Stimulated activated memory B cell treated with anti-CD40 and anti-IgM and Interleukin-4, amounts not matched to agents 10 μg/mL and 1 μg/mL and 100 μg/mL, for 72 hours (primary cell): ENCODE data around the gene PCGF6.

ENCODE experiments used
- ATAC-seq: fragments of 150-1000 bp; cut with Tn5 transposase; 2 replicates; pipeline ENCODE4 v1.10.0; 2021
- H3K27ac Mint-ChIP-seq: one replicate; pipeline ENCODE4 v1.8.0; 2022; ENCODE audit warnings: mild to moderate bottlenecking, mixed read lengths
- H3K27me3 Mint-ChIP-seq: one replicate; pipeline ENCODE4 v1.8.0; 2022; ENCODE audit warnings: mixed read lengths
- H3K36me3 Mint-ChIP-seq: one replicate; pipeline ENCODE4 v1.8.0; 2022; ENCODE audit warnings: mixed read lengths
- H3K4me1 Mint-ChIP-seq: one replicate; pipeline ENCODE4 v1.8.0; 2022; ENCODE audit warnings: mixed read lengths
- H3K4me3 Mint-ChIP-seq: one replicate; pipeline ENCODE4 v1.8.0; 2022; ENCODE audit warnings: mild to moderate bottlenecking, moderate library complexity, mixed read lengths
- H3K9me3 Mint-ChIP-seq: one replicate; pipeline ENCODE4 v1.8.0; 2022; ENCODE audit warnings: mixed read lengths

The PCGF6 gene

GRCh38 chr10:103254538-103255325 is 96.2 kb downstream of the PCGF6 start:
- ATAC-seq = no peak
- H3K4me3 Mint-ChIP-seq = no peak overlapping the region
- H3K9me3 Mint-ChIP-seq = peaks cover 11% of the 10 kb centered on the region
- H3K36me3 Mint-ChIP-seq = peaks cover 5% of the 10 kb centered on the region
- H3K4me1 Mint-ChIP-seq = no peaks in the 10 kb centered on the region
- H3K27ac Mint-ChIP-seq = no peak overlapping the region
- H3K27me3 Mint-ChIP-seq = peaks cover 1% of the 10 kb centered on the region

- Mint-ChIP-seq H3K27ac (no peak overlapping the region), H3K36me3 (peaks cover 4% of the 10 kb centered on the region), H3K27me3 (no peaks in the 10 kb centered on the region), H3K4me1 (no peaks in the 10 kb centered on the region), H3K4me3 (no peak overlapping the region), H3K9me3 (peaks cover 9% of the 10 kb centered on the region)
- ATAC-seq = no peak
Observed at GRCh38 chr10:103254113-103254512, 96.8 kb downstream of the PCGF6 start.
